Esophagus squamous epithelium (tissue), 4 donors: ENCODE results near the gene PRSS37.

Experiments
- CTCF ChIP-seq, 6 experiments: fragments of 450-650 bp in 4 of 6; fragments of 200-600 bp in 2 of 6; sonication (generic) in 2 of 6; IDR thresholded peaks; one replicate each; pipeline ENCODE4 v1.5.1; 2016 to 2019; ENCODE audit warnings: antibody characterized with exemption in 6 of 6, mild to moderate bottlenecking in 4 of 6, moderate library complexity in 4 of 6
- POLR2A ChIP-seq, 4 donors: fragments of 450-650 bp; IDR thresholded peaks; one replicate each; pipeline ENCODE4 v1.6.1; 2017; ENCODE audit warnings: antibody characterized with exemption in 4 of 4, mild to moderate bottlenecking in 4 of 4, moderate library complexity in 3 of 4

- no peak for TF ChIP-seq CTCF (IDR thresholded peaks at IDR 0.05)
- TF ChIP-seq POLR2A (IDR thresholded peaks at IDR 0.05): no peak
Observed at GRCh38 chr7:141842904-141843303, 1.6 kb upstream of the PRSS37 start.
